Stimulated activated CD8-positive, alpha-beta memory T cell treated with anti-CD3 and anti-CD28 coated beads, Interleukin-12 subunit alpha, Interleukin-12 subunit beta, amount 100 ng/mL, for 24 hours (primary cell): ENCODE data around the gene NECTIN4.
A peak's percentile ranks its signal among the peaks of the same experiment; 100 is the strongest.
"Not testable (repeated sequence)": the region's sequence is repeated elsewhere in the genome, so short reads cannot be mapped to it uniquely, and the experiment has no call there.

Experiments used
- DNase-seq: peaks from one replicate; pipeline ENCODE4 v3.0.0-alpha.2; 2020; ENCODE audit errors: extremely low read depth

NECTIN4 gene

GRCh38 chr1:161089251-161089924 is at the start of gene NECTIN4:
TSS of gene NECTIN4 (minus strand) at chr1:161089558. CDS start at chr1:161089296, 262 bp downstream.
- DNase-seq = no peak

- DNase-seq = no peak
Measured at GRCh38 chr1:161138431-161138830, 49.1 kb upstream of the NECTIN4 start.

- DNase-seq = no peak
Measured at GRCh38 chr1:161137881-161138280, 48.5 kb upstream of the NECTIN4 start.

- no peak for DNase-seq
Measured at GRCh38 chr1:161133220-161133740, 43.9 kb upstream of the NECTIN4 start.

DNA sequence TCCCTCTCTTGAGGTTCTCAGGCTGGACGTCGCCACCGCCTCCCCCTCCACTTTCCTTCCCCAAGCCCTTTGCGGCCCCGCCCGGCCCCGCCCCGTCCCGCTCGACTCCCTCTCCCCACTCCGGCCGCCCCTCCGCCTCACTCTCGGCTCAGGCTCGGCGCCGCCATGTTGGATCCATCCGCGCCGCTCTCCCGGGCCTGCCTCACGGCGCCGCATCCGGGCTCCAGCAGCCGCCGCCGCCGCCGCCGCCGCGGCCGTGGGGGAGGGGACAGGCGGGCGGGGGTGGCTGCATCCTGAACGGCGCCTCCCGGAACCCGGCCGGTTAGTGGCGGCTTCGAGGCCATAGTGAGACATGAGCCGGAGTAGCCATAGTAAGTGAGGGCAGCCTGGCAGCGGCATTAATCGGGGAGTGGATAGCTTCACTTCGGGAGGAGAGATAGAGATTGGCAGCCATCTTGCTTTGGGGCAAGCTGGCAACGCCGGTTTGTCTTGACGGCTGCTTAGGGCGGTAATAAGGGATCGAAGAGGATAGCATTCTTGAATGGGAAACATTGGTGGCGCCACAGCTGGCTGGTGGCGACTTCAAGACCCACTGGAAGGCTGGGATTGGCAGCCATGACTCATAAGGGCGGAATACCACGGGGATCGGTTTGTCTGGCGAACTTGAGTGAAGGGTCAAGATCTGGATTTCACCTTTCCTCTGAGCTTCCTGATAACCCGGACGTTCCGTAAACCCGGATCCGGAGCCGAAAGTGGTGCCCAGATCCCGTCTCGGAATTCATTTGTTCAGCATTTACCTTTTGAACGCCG is 43.3 kb upstream of the NECTIN4 start, which contains the start of gene DEDD:
DEDD (minus strand) TSS at position 258 of the 810 bp plus-strand sequence. CDS start 8,205 bp downstream, outside the sequence.
- peak; percentile 73 for DNase-seq

DNA sequence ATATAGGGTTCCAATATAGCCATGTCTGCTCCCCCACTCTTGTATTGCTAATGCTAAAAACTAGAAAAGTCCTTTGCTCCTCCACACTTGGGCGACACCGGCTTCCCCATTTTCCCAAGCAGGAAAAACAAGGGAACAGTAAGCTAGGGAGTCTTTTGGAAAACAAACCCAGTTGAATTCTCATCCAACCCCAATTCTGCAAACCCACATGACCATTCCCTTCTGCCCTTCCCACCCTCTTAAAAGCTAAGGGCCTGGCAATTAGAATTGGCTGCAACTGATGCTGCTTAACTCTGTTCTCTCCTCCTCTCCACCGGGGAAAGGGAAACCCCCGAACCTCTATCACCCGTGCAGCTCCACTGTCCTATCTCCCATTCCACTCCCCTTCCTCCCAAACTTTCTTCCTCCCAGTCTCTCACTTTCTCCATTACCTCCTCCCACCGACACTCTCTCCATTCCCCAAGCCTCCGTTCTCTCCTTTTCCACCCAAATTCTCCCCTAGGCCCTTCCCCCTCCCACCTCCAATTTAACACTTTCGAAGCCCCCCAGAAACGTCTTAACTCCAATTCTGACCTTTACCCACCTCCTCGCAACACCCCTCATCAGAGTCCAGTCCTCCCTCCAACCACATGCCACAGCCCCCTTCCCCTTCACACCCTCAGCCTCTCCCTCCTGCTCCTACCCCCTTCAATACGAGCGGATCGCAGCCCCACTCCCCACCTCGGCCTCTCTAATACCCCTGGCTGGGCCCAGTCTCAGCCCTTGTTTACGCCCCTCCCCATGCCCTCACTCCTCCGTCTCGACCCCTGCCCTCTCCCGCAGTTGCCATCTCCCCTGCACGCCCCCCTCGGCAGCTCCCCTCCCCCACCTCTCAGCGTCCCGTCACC is 42.4 kb upstream of the NECTIN4 start:
- no peak for DNase-seq

DNA sequence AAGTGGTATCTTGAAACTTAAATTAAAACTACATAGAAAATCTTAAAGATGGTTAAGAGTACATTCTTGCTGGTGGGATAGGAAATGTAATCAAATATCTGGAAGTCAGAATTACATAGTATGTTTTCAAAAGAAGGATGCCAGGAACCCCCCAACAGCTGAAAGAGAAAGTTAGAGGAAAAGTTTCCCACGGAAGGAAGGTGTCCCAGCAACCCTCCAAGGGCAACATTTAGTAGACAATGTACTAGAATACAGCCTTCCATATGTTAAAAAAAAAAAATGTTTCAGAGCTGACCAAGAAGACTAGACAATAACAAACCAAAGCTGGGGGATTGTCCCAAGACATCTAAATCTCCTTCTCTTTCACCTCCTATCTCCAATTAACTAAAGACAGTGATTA is 40.9 kb upstream of the NECTIN4 start:
- no peak for DNase-seq

DNA sequence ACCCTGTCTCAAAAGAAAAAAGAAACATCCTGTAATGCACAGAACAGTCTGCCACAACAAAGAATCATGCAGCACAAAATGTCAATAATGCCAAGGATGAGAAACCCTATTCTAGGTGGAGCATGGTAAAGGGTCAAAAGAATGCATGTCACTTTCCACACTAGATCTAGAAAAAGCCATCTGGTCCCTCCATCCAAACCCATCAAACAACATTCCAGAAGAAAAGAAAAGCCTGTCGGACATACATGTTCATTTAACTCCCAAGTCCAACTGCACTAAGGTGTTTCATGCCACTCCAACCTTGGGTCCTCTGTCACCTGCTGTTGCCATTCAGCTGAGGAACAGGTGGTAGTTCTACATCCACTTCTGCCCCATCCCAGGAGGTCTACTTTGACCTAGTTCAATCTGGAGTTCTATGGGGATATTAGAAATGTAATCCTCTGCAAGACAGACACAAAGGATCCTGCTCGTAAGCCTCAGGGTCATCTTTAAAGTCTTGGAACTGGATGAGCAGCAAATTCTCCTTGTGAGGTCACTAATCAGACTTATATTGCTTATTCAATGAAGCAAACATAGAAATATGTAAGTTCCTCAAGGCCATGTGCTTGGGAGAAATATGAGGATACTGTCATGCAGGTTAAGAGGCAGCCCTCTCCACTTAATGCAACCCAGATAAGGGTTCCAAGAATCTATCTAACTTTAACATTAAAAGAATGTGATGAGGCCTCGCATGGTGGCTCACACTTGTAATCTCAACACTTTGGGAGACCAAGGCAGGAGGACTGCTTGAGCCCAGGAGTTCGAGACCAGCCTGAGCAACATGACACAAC is 39.4 kb upstream of the NECTIN4 start:
- DNase-seq = no peak

GRCh38 chr1:161127649-161128048 is 38.3 kb upstream of the NECTIN4 start:
- no peak for DNase-seq

DNA sequence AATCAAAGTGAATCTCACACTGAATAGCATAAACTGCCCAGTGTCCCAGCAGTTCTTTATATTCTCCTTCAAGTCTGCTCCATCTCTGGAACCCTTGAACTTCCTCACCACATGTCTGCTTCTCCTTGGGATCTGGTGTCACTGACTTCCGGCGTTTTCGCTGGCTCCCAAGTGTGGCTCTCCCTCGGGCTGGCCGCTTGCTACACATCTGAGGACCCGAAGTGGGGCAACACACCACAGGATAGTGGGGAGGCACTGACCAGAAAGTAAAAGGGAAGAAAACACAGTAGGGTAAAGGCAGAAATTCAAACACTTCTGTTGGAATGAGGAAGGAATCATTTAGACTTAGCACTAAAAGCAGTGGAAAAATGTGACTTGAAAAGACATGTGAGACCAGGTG is 33.6 kb upstream of the NECTIN4 start:
- no peak for DNase-seq

- DNase-seq = no peak
Measured at GRCh38 chr1:161121834-161122233, 32.5 kb upstream of the NECTIN4 start.

- DNase-seq = no peak
Measured at GRCh38 chr1:161121042-161121650, 31.8 kb upstream of the NECTIN4 start.

- no peak for DNase-seq
Measured at GRCh38 chr1:161119092-161119903, 29.9 kb upstream of the NECTIN4 start.

DNA sequence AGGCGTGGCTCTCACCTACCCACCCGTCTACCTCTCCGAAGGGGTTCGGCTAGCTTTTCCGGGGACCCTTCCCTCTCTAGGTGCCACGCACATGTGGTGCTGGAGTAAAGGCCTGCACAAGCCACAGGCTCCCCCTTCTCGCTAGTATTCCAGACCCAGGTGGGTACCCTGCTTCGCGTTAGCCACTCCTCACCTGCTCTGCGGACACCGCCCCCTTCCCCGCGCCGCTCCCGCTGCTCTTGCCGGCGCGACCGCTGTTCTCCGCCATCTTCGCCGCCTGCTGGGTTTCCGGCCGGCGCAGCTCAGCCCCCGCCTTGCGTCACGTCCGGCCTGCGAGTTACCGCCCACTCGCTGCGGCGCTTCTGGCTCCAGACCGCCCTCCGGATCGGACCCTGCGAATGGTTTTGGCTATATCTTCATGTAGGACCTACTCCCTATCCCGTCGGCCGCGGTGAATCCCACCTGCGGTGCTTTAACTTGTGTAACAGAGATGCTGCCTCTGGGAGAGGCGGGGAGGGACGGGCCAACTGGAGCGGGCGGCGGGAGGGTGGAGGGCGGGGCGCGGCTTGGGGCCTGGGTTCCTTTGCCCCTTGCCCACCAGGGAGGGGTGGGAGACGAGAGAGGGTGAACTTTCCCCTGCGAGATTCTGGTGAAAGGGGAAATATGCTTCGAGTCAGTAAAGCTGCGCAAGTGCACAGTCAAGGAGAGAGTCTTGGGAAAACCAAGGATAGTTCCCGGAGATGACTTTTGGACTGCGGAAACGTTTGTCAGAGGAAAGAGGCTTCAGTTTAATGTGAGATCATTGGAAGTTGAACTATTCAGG is 28.6 kb upstream of the NECTIN4 start, which contains the start of the genes NIT1 and PFDN2:
NIT1 (plus strand) TSS at position 347 of the 823 bp plus-strand sequence; CDS start at position 419, 72 bp downstream.
PFDN2 (minus strand) TSS at position 279 of the 823 bp plus-strand sequence; CDS start at position 268, 11 bp downstream.
- DNase-seq = peak; percentile 64

DNA sequence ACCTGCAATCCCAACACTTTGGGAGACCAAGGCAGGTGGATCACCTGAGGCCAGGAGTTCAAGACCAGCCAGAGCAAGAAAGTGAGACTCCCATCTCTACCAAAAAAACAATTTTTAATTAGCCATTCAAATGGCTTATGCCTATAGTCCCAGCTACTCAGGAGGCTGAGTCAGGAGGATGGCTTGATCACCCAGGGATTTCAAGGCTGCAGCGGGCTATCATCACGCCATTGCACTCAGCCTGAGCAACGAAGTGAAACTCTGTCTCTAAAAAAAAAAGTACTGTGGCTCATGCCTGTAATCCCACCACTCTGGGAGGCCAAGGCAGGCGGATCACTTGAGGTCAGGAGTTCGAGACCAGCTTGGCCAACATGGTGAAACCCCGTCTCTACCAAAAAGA is 26.6 kb upstream of the NECTIN4 start:
- not testable (repeated sequence) for DNase-seq

DNA sequence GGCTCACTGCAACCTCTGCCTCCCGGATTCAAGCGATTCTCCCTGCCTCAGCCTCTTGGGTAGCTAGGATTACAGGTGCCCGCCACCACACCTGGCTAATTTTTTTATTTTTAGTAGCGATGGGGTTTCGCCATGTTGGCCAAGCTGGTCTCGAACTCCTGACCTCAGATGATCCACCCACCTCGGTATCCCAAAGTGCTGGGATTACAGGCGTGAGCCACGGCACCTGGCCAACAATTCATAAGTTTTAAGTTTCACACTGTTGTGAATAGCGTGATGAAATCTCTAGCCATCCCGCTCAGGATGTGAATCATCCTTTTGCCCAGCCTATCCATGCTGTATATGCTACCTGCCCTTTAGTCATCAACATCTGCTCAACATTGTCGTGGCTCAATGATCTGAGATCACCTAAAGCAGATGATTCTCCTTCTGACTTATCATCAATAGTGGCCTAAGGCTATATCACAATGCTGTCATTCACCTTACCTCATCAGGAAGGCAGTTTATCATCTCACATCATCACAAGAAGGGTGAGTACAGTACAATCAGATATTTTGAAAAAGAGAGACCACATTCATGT is 25.9 kb upstream of the NECTIN4 start:
- DNase-seq = no peak

DNA sequence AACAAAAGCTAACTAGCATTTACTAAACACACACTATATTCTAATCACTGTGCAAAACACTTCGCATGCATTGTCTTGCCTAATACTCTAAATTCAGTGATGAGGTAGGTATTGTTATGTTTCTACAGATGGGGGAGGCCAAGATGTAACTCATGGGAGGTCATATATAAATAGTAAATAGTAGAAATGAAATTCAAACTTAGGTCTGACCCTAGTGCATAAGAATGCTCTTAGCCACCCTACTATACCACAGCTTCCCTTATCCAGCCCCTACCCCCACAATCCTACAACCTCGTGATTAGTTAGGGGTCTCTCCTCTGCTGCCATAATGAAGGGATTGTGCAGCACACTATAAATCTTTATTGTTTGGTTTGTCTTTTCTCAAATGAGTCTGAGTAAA is 25.2 kb upstream of the NECTIN4 start:
- no peak for DNase-seq

- DNase-seq = no peak
Measured at GRCh38 chr1:161113915-161114314, 24.6 kb upstream of the NECTIN4 start.
